Epithelial cell of esophagus (primary cell): Measurements from ENCODE around the gene SHISAL1.

Source experiments
- DNase-seq: peaks from one replicate; pipeline ENCODE4 v3.0.0; 2010; ENCODE audit warnings: low read depth
- H3K4me3 ChIP-seq: 2 replicates; pipeline ENCODE4 v1.5.1; 2011; ENCODE audit warnings: mild to moderate bottlenecking, low read length, control low read depth
- CTCF ChIP-seq: IDR thresholded peaks from 2 replicates; pipeline ENCODE4 v1.5.1; 2011; ENCODE audit warnings: low read depth, mild to moderate bottlenecking, low read length, control low read depth, inconsistent platforms; ENCODE audit not compliant: insufficient read depth; ENCODE audit errors: missing control alignments

Gene SHISAL1

GRCh38 chr22:44261164-44261860 is 51.4 kb downstream of the SHISAL1 start:
- no peak for DNase-seq

GRCh38 chr22:44260216-44261035 is 52.3 kb downstream of the SHISAL1 start:
- TF ChIP-seq CTCF: no peak
- DNase-seq: no peak
- no peak overlapping the region for H3K4me3 ChIP-seq

More at GRCh38 chr22:44261164-44261860, 51.4 kb downstream of the SHISAL1 start:
- H3K4me3 ChIP-seq: no peak overlapping the region
- TF ChIP-seq CTCF: no peak

- TF ChIP-seq CTCF: no peak
- DNase-seq: no peak
Measured at GRCh38 chr22:44259366-44260215, 53.2 kb downstream of the SHISAL1 start.

GRCh38 chr22:44256556-44257485 is 55.9 kb downstream of the SHISAL1 start:
- TF ChIP-seq CTCF: no peak
- DNase-seq: no peak
- no peak overlapping the region for H3K4me3 ChIP-seq

More at GRCh38 chr22:44259366-44260215, 53.2 kb downstream of the SHISAL1 start:
- H3K4me3 ChIP-seq: no peak overlapping the region

- DNase-seq: no peak
- no peak for TF ChIP-seq CTCF
- H3K4me3 ChIP-seq: no peak overlapping the region
Measured at GRCh38 chr22:44256085-44256484, 56.7 kb downstream of the SHISAL1 start.

GRCh38 chr22:44254811-44255210 is 57.9 kb downstream of the SHISAL1 start:
- H3K4me3 ChIP-seq: no peak overlapping the region
- no peak for TF ChIP-seq CTCF
- no peak for DNase-seq
